ENCODE results near the gene PCARE. TPM values are rescaled to one million over a fixed set of nuclear protein-coding genes. Genes with fewer than 3 reads are reported as not detected.

Gene PCARE
- total and polyA plus RNA-seq, 4 donors: 0.01 to 0.09 (median 0.04) TPM; not detected in 1

DNA sequence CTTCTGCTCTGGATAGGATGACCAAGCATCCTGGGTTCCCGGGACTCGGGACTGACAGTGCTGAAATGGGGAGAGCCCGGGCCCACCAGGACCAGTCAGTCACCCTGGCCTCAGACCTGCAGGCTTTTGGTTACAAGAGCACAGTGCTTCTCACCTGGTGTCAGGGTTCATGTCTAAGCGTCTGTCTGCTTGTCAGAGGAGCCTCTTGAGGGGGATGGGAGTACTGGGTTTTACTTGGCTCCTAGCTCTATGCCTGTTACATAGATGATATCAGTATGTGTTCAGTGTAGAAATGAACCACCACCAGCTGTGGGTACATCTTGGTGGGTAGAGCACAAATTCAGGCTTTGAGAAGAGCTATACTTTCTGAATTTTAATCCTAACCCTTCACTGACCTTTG is 29.9 kb downstream of the PCARE start:
- 89 to 95% methylated on average over 4 of the region's 4 CpGs for WGBS, 2 donors
- no peak for TF ChIP-seq CTCF (IDR thresholded peaks at IDR 0.05; ENCODE audit: control extremely low read depth, extremely low read depth)
- H3K4me1 ChIP-seq (ENCODE audit: control insufficient read depth in 5 of 5, insufficient read depth in 5 of 5, low read length in 5 of 5): peaks cover 0 to 5% (median 0%) of the 10 kb centered on the region in 5 donors
- ATAC-seq (ENCODE audit: insufficient read depth, low FRiP score): no peak
- no peaks in the 10 kb centered on the region for H3K27me3 ChIP-seq (ENCODE audit: control insufficient read depth in 3 of 3, insufficient read depth in 3 of 3, low read length in 2 of 3)
- H3K27ac ChIP-seq (ENCODE audit: low read depth in 1 of 2, low read length in 1 of 2): no peak overlapping the region
- DNase-seq: no peak
- H3K4me3 ChIP-seq: no peak overlapping the region
- H3K9me3 ChIP-seq (ENCODE audit: control insufficient read depth in 4 of 4, insufficient read depth in 3 of 4, low read length in 3 of 4): no peaks in the 10 kb centered on the region
- no peak overlapping the region for H3K9ac ChIP-seq (ENCODE audit: insufficient read depth in 1 of 2, low read length in 2 of 2)
- H3K36me3 ChIP-seq (ENCODE audit: control insufficient read depth in 4 of 4, insufficient read depth in 4 of 4, low read length in 4 of 4): no peaks in the 10 kb centered on the region

- DNase-seq (peak; percentile 78 to 85 (median 82)), ATAC-seq (ENCODE audit: insufficient read depth, low FRiP score) (peak; percentile 5)
- Histone ChIP-seq H3K9ac (ENCODE audit: insufficient read depth in 1 of 2, low read length in 2 of 2) (no peak overlapping the region), H3K4me1 (ENCODE audit: control insufficient read depth in 5 of 5, insufficient read depth in 5 of 5, low read length in 5 of 5) (peaks cover 0 to 5% (median 0%) of the 10 kb centered on the region in 5 donors), H3K36me3 (ENCODE audit: control insufficient read depth in 4 of 4, insufficient read depth in 4 of 4, low read length in 4 of 4) (no peaks in the 10 kb centered on the region), H3K9me3 (ENCODE audit: control insufficient read depth in 4 of 4, insufficient read depth in 3 of 4, low read length in 3 of 4) (no peaks in the 10 kb centered on the region), H3K27me3 (ENCODE audit: control insufficient read depth in 3 of 3, insufficient read depth in 3 of 3, low read length in 2 of 3) (no peaks in the 10 kb centered on the region), H3K27ac (ENCODE audit: low read depth in 1 of 2, low read length in 1 of 2) (no peak overlapping the region), H3K4me3 (no peak overlapping the region)
- WGBS, 2 donors: 63 to 67% methylated on average over 9 of the region's 9 CpGs
- no peak for TF ChIP-seq CTCF (IDR thresholded peaks at IDR 0.05; ENCODE audit: control extremely low read depth, extremely low read depth)
Observed at GRCh38 chr2:29042561-29043075, 31.7 kb downstream of the PCARE start.

DNA sequence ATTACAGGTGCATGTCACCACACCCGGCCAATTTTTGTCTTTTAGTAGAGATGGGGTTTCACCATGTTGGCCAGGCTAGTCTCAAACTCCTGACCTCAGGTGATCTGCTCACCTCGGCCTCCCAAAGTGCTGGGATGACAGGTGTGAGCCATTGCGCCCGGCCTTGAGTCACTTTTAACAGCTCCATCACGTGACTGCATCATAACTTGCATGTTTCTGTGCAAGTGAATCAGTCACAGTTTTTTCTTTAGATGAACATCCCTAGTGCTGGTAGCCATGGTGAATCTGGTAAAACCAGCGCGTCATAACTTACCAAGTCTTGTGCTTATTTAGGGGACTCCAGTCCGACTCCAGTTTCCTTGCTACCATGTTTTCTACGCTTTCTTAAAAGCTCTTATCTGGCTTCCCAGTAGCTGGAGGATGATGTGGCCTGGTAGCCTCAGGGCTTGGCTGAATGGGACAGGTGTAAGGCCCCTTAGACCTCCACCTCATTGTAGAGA is 33.1 kb downstream of the PCARE start:
- no peaks in the 10 kb centered on the region for H3K27me3 ChIP-seq (ENCODE audit: control insufficient read depth in 3 of 3, insufficient read depth in 3 of 3, low read length in 2 of 3)
- TF ChIP-seq CTCF (IDR thresholded peaks at IDR 0.05; ENCODE audit: control extremely low read depth, extremely low read depth): no peak
- no peak overlapping the region for H3K9ac ChIP-seq (ENCODE audit: insufficient read depth in 1 of 2, low read length in 2 of 2)
- ATAC-seq (ENCODE audit: insufficient read depth, low FRiP score) (no peak), DNase-seq (no peak)
- no peak overlapping the region for H3K4me3 ChIP-seq
- 92 to 95% methylated on average over 9 of the region's 9 CpGs for WGBS, 2 donors
- H3K4me1 ChIP-seq (ENCODE audit: control insufficient read depth in 5 of 5, insufficient read depth in 5 of 5, low read length in 5 of 5): peaks cover 0 to 5% (median 0%) of the 10 kb centered on the region in 5 donors
- no peaks in the 10 kb centered on the region for H3K9me3 ChIP-seq (ENCODE audit: control insufficient read depth in 4 of 4, insufficient read depth in 3 of 4, low read length in 3 of 4)
- no peaks in the 10 kb centered on the region for H3K36me3 ChIP-seq (ENCODE audit: control insufficient read depth in 4 of 4, insufficient read depth in 4 of 4, low read length in 4 of 4)
- no peak overlapping the region for H3K27ac ChIP-seq (ENCODE audit: low read depth in 1 of 2, low read length in 1 of 2)

GRCh38 chr2:29040552-29040951 is 33.8 kb downstream of the PCARE start:
- ATAC-seq (ENCODE audit: insufficient read depth, low FRiP score) (no peak), DNase-seq (no peak)
- H3K27me3 ChIP-seq (ENCODE audit: control insufficient read depth in 3 of 3, insufficient read depth in 3 of 3, low read length in 2 of 3): no peaks in the 10 kb centered on the region
- no peaks in the 10 kb centered on the region for H3K9me3 ChIP-seq (ENCODE audit: control insufficient read depth in 4 of 4, insufficient read depth in 3 of 4, low read length in 3 of 4)
- no peak overlapping the region for H3K4me3 ChIP-seq
- H3K9ac ChIP-seq (ENCODE audit: insufficient read depth in 1 of 2, low read length in 2 of 2): no peak overlapping the region
- H3K36me3 ChIP-seq (ENCODE audit: control insufficient read depth in 4 of 4, insufficient read depth in 4 of 4, low read length in 4 of 4): no peaks in the 10 kb centered on the region
- TF ChIP-seq CTCF (IDR thresholded peaks at IDR 0.05; ENCODE audit: control extremely low read depth, extremely low read depth): no peak
- H3K27ac ChIP-seq (ENCODE audit: low read depth in 1 of 2, low read length in 1 of 2): no peak overlapping the region
- H3K4me1 ChIP-seq (ENCODE audit: control insufficient read depth in 5 of 5, insufficient read depth in 5 of 5, low read length in 5 of 5): peaks cover 0 to 5% (median 0%) of the 10 kb centered on the region in 5 donors
- WGBS, 2 donors: 77 to 87% methylated on average over 6 of the region's 6 CpGs

Data from lung (tissue), 12 donors.